ENCODE data around the gene ADARB2.

Gene ADARB2

GRCh38 chr10:1735562-1735961 is 1.8 kb downstream of the ADARB2 start:
- no peak for DNase-seq

- no peak for DNase-seq
These were observed 3.0 kb downstream of the ADARB2 start for GRCh38 chr10:1734288-1734687.

GRCh38 chr10:1733720-1734119 is 3.6 kb downstream of the ADARB2 start:
- no peak for DNase-seq

- no peak for DNase-seq
These were observed 4.7 kb downstream of the ADARB2 start for GRCh38 chr10:1732564-1732996.

- no peak for DNase-seq
These were observed 5.7 kb downstream of the ADARB2 start for GRCh38 chr10:1731592-1731991.

GRCh38 chr10:1729751-1730150 is 7.6 kb downstream of the ADARB2 start:
- no peak for DNase-seq

- DNase-seq: no peak
These were observed 10.5 kb downstream of the ADARB2 start for GRCh38 chr10:1726861-1727260.

- no peak for DNase-seq
These were observed 12.3 kb downstream of the ADARB2 start for GRCh38 chr10:1724921-1725488.

GRCh38 chr10:1716839-1717238 is 20.5 kb downstream of the ADARB2 start:
- no peak for DNase-seq

- peak; percentile 62 for DNase-seq
These were observed 21.5 kb downstream of the ADARB2 start for GRCh38 chr10:1715821-1716220.

- DNase-seq: no peak
These were observed 24.2 kb downstream of the ADARB2 start for GRCh38 chr10:1712944-1713671.

- no peak for DNase-seq
These were observed 25.0 kb downstream of the ADARB2 start for GRCh38 chr10:1712314-1712713.

- DNase-seq: no peak
These were observed 28.2 kb downstream of the ADARB2 start for GRCh38 chr10:1709161-1709560.

- DNase-seq: no peak
These were observed 28.6 kb downstream of the ADARB2 start for GRCh38 chr10:1708746-1709145.

GRCh38 chr10:1706711-1707110 is 30.6 kb downstream of the ADARB2 start:
- DNase-seq: no peak

- DNase-seq: no peak
These were observed 31.1 kb downstream of the ADARB2 start for GRCh38 chr10:1706256-1706655.

- DNase-seq: no peak
These were observed 39.1 kb downstream of the ADARB2 start for GRCh38 chr10:1698185-1698584.

GRCh38 chr10:1696106-1696505 is 41.2 kb downstream of the ADARB2 start:
- no peak for DNase-seq

- no peak for DNase-seq
These were observed 47.2 kb downstream of the ADARB2 start for GRCh38 chr10:1690086-1690485.

- DNase-seq: no peak
These were observed 48.8 kb downstream of the ADARB2 start for GRCh38 chr10:1688531-1688930.

- no peak for DNase-seq
These were observed 49.6 kb downstream of the ADARB2 start for GRCh38 chr10:1687623-1688150.

- no peak for DNase-seq
These were observed 50.1 kb downstream of the ADARB2 start for GRCh38 chr10:1687190-1687589.

GRCh38 chr10:1686491-1686749 is 50.9 kb downstream of the ADARB2 start:
- no peak for DNase-seq

GRCh38 chr10:1685699-1686490 is 51.4 kb downstream of the ADARB2 start:
- DNase-seq: no peak

Measured in activated CD4-positive, alpha-beta T cell treated with anti-CD3 and anti-CD28 coated beads for 48 hours (primary cell).